ENCODE measurements around the gene BICRA. TPM values are rescaled to one million over a fixed set of nuclear protein-coding genes. Genes with fewer than 3 reads are reported as not detected.

Gene BICRA
- total RNA-seq, 1 experiment from 2014 or later = 24.4 TPM

DNA sequence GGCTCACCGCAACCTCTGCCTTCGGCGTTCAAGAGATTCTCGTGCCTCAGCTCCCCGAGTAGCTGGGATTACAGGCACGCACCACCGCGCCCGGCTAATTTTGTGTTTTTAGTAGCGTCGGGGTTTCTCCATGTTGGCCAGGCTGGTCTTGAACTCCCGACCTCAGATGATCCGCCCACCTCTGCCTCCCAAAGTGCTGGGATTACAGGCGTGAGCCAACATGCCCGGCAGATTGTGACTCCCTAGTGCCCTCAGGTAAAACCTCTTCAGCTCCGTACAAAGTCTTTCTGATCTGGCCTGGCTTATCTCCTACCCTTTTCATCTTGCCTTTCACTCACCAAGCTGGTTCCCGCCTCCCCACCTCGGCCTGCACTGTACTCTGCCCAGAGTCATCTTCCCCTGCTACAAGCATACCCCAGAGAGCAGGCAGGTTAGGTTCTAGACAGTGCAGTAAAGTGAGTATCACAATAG, 15.0 kb downstream of the BICRA start:
- BruUV-seq (replicated peaks) = no TSS peak
- intact Hi-C loops (cut with micrococcal nuclease; ENCODE audit: unreplicated experiment) = no loop called here
- no peak overlapping the region for H3K27ac Mint-ChIP-seq (ENCODE audit: unreplicated experiment)
- H3K9me3 Mint-ChIP-seq (ENCODE audit: low read depth, unreplicated experiment) = no peaks in the 10 kb centered on the region
- H3K27me3 Mint-ChIP-seq (ENCODE audit: unreplicated experiment) = no peaks in the 10 kb centered on the region
- peaks cover 13% of the 10 kb centered on the region for H3K36me3 Mint-ChIP-seq (ENCODE audit: insufficient read depth, unreplicated experiment)
- H3K4me3 Mint-ChIP-seq (ENCODE audit: low read depth, unreplicated experiment) = no peak overlapping the region
- no peak for DNase-seq
- CTCF ChIA-PET = interaction anchor here (0.7 to 1.1 kb wide), 2 partner anchors 9 to 86 kb away, joined by 3 to 4 read pairs; no protein-coding TSS in a partner anchor
- TF ChIP-seq, protein P1, sequence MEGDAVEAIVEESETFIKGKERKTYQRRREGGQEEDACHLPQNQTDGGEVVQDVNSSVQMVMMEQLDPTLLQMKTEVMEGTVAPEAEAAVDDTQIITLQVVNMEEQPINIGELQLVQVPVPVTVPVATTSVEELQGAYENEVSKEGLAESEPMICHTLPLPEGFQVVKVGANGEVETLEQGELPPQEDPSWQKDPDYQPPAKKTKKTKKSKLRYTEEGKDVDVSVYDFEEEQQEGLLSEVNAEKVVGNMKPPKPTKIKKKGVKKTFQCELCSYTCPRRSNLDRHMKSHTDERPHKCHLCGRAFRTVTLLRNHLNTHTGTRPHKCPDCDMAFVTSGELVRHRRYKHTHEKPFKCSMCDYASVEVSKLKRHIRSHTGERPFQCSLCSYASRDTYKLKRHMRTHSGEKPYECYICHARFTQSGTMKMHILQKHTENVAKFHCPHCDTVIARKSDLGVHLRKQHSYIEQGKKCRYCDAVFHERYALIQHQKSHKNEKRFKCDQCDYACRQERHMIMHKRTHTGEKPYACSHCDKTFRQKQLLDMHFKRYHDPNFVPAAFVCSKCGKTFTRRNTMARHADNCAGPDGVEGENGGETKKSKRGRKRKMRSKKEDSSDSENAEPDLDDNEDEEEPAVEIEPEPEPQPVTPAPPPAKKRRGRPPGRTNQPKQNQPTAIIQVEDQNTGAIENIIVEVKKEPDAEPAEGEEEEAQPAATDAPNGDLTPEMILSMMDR (IDR thresholded peaks at IDR 0.05; ENCODE audit: unreplicated experiment) = no peak
- H3K4me1 Mint-ChIP-seq (ENCODE audit: low read depth, unreplicated experiment) = peaks cover 28% of the 10 kb centered on the region

DNA sequence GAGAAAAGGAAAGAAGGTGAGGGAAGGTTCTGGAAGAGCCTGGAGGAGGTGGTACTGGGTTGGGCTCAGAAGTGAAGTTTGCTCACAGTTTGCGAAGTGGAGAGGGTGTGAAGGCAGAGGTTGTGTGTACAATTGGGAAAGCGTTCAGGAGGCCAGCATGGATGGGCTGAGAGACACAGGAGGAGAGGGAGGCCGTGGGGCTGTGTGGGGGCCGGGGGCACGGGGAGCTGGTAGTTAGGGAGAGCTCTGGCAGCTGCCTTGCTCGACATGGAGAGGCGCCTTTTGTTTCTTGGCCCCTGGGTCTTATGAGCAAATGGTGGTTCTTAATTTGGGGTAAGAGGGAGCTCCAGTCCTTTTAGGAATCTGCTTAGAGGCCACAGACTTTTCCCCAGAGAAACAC, 16.7 kb downstream of the BICRA start:
- intact Hi-C loops (cut with micrococcal nuclease; ENCODE audit: unreplicated experiment) = no loop called here
- Mint-ChIP-seq H3K36me3 (ENCODE audit: insufficient read depth, unreplicated experiment) (peaks cover 23% of the 10 kb centered on the region), H3K9me3 (ENCODE audit: low read depth, unreplicated experiment) (no peaks in the 10 kb centered on the region), H3K4me3 (ENCODE audit: low read depth, unreplicated experiment) (no peak overlapping the region), H3K27ac (ENCODE audit: unreplicated experiment) (no peak overlapping the region), H3K4me1 (ENCODE audit: low read depth, unreplicated experiment) (peaks cover 20% of the 10 kb centered on the region), H3K27me3 (ENCODE audit: unreplicated experiment) (no peaks in the 10 kb centered on the region)
- no TSS peak for BruUV-seq (replicated peaks)
- TF ChIP-seq, protein P1 (IDR thresholded peaks at IDR 0.05; ENCODE audit: unreplicated experiment) = no peak
- CTCF ChIA-PET = interaction anchor here (0.7 kb wide), 1 partner anchor 60 kb away, joined by 5 read pairs; no protein-coding TSS in a partner anchor
- DNase-seq = no peak

DNA sequence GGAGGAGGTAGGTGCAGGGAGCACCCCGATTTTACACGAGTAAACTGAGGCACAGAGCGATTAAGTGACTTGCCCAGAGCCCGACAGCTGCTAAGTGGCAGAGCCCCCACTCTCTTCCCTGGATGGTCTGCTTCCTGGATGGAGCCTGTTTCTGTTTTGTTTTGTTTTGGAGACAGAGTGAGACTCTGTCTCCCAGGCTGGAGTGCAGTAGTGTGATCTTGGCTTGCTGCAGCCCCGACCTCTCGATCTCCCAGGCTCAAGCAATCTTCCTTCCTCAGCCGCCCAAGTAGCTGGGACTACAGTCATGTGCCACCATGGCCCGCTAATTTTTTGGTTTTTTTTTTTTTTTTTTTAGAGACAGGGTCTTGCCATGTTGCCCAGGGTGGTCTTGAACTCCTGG, 17.3 kb downstream of the BICRA start:
- no peak overlapping the region for H3K4me3 Mint-ChIP-seq (ENCODE audit: low read depth, unreplicated experiment)
- intact Hi-C loops (cut with micrococcal nuclease; ENCODE audit: unreplicated experiment) = no loop called here
- BruUV-seq (replicated peaks) = no TSS peak
- DNase-seq = no peak
- TF ChIP-seq, protein P1 (IDR thresholded peaks at IDR 0.05; ENCODE audit: unreplicated experiment) = no peak
- H3K27ac Mint-ChIP-seq (ENCODE audit: unreplicated experiment) = no peak overlapping the region
- CTCF ChIA-PET = interaction anchor here (0.7 to 0.9 kb wide), 2 partner anchors 60 to 189 kb away, joined by 5 to 8 read pairs; no protein-coding TSS in a partner anchor
- peaks cover 25% of the 10 kb centered on the region for H3K36me3 Mint-ChIP-seq (ENCODE audit: insufficient read depth, unreplicated experiment)
- no peaks in the 10 kb centered on the region for H3K9me3 Mint-ChIP-seq (ENCODE audit: low read depth, unreplicated experiment)
- H3K27me3 Mint-ChIP-seq (ENCODE audit: unreplicated experiment) = no peaks in the 10 kb centered on the region
- peaks cover 20% of the 10 kb centered on the region for H3K4me1 Mint-ChIP-seq (ENCODE audit: low read depth, unreplicated experiment)

DNA sequence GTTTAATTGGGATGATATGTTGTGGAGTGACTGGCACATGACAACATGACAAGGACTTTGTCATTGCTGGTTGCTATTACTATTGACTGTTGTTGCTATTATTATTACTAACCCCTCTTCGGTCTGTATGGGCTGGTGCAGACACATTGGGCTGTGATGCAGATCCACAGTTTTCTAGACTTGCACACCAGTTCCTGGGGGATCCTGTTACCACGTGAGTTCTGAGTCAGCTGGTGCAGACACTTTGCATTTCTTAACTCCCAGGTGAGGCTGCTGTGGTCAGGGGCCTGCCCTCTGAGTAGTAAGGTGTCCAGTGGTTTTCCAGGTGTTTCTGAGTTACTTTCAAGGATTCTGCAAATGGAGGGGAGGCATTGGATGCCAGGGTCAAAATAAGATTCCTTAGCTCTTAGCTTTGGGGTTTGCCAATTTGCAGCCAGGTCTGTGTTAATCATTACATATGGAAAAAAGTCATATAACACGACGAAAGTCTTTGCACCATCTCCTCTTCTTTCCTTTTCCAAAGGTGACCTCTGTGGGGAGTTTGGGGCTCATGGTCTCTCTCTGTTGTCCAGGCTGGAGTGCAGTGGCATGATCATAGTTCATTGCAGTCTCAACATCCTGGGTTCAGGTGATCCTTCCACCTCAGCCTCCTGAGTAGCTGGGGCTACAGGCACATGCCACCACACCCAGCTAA, 19.3 kb downstream of the BICRA start:
- no peak for DNase-seq
- H3K4me3 Mint-ChIP-seq (ENCODE audit: low read depth, unreplicated experiment) = no peak overlapping the region
- BruUV-seq (replicated peaks) = no TSS peak
- H3K9me3 Mint-ChIP-seq (ENCODE audit: low read depth, unreplicated experiment) = no peaks in the 10 kb centered on the region
- CTCF ChIA-PET = no interaction called here
- TF ChIP-seq, protein P1 (IDR thresholded peaks at IDR 0.05; ENCODE audit: unreplicated experiment) = no peak
- no peak overlapping the region for H3K27ac Mint-ChIP-seq (ENCODE audit: unreplicated experiment)
- peaks cover 20% of the 10 kb centered on the region for H3K4me1 Mint-ChIP-seq (ENCODE audit: low read depth, unreplicated experiment)
- H3K36me3 Mint-ChIP-seq (ENCODE audit: insufficient read depth, unreplicated experiment) = peaks cover 31% of the 10 kb centered on the region
- intact Hi-C loops (cut with micrococcal nuclease; ENCODE audit: unreplicated experiment) = no loop called here
- no peaks in the 10 kb centered on the region for H3K27me3 Mint-ChIP-seq (ENCODE audit: unreplicated experiment)
